Dermis blood vessel endothelial cell (primary cell): ENCODE data around the gene NR1I3. TPM values are rescaled to one million over a fixed set of nuclear protein-coding genes. Genes with fewer than 3 reads are reported as not detected.
"Not testable (repeated sequence)": the region's sequence is repeated elsewhere in the genome, so short reads cannot be mapped to it uniquely, and the experiment has no call there.

Source experiments
- DNase-seq: peaks from one replicate; pipeline ENCODE4 v3.0.0; 2010
- total RNA-seq: library from RNA; depleted of rRNA; stranded (reverse); fragments of >200 nt; gene quantifications from 2 replicates; pipeline ENCODE4 v1.2.3, GENCODE V29; 2014

The NR1I3 gene
- not detected in 2 replicates for total RNA-seq

GRCh38 chr1:161238039-161238473, at the start of gene NR1I3:
NR1I3 (minus strand) TSS chr1:161238203; CDS start chr1:161236565, 1,638 bp downstream.
- DNase-seq: no peak

- DNase-seq: no peak
These were observed 49.6 kb upstream of the NR1I3 start for GRCh38 chr1:161287482-161288054.

DNA sequence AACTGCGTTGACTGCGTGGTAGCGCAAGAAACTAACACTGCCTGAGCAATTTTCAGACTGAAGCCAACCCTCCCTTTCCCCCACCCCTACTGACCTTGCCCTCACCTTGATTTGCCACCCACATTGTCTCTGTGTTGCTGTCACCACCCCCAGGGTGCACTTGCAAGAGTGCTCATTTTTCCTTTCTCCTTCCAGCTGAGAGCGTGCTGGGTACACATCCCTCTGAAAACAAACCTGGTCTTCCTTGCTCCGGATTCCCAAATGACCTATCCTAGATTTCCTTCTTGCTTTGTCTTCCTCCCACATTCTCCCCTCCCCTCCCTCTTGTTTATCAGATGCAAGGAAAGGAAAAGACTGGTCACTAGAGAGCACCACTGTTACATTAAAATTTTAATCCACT, 47.5 kb upstream of the NR1I3 start:
- DNase-seq: no peak

GRCh38 chr1:161285113-161285512, 47.1 kb upstream of the NR1I3 start:
- no peak for DNase-seq

GRCh38 chr1:161282991-161283390, 45.0 kb upstream of the NR1I3 start:
- DNase-seq: no peak

- no peak for DNase-seq
These were observed 36.9 kb upstream of the NR1I3 start for GRCh38 chr1:161274874-161275273.

DNA sequence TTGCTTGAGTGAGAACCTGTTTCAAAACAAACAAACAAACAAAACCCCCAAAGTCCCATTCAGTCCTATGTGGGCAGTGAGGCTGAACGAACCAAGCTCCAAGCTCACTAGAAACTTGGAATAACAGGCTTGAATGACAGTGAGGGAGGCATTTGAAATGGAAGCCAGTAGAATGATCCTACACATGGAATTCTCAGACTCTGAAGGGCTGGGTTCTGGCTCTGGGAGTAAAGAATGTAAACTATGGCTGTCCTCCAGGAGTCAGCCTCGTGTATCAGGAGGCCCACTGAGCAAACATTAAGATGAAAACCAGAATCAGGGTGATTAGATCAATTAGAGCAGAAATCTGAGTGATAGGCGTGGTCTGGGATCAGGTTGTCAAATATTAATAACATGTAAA, 35.4 kb upstream of the NR1I3 start:
- DNase-seq: no peak

DNA sequence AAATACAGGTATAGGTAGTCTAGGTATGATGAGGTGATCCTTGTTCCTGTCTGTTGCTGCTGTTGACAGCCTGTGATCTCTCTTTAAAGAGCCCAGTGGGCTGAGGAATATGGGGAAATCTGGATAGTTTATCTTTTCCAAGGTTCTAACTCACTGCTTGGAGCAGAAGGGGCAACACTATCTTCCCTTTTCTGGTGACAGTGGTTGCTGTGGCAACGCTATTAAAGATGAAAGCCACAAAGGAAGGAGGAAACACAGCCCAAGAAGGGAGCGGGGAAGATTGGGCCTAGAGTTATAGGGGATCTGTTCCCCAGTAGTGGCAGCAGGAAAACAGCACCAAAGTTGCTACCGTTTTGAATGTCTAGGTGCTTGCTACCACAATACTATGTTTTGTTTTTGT, 29.3 kb upstream of the NR1I3 start:
- DNase-seq: no peak

DNA sequence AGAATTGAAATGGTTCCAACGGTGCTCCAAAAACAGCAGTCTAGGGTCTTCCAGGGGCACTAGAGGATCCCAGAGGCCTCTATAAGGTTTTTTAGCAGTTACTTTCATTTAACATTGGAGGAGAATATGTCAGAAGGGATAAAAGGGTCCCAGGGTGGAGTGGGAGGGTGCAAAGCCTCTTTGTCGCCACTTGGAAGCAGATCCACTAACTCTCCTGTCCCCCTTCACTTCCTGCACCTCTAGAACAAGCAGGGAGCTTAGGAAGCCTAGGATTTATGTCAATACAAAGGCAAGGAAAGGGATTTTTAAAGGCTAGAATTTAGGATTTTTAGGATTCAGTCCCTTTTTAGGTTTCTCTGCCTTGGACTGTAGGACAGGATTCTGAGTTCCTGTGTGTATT, 28.8 kb upstream of the NR1I3 start:
- no peak for DNase-seq

GRCh38 chr1:161266202-161266601, 28.2 kb upstream of the NR1I3 start:
- DNase-seq: no peak

DNA sequence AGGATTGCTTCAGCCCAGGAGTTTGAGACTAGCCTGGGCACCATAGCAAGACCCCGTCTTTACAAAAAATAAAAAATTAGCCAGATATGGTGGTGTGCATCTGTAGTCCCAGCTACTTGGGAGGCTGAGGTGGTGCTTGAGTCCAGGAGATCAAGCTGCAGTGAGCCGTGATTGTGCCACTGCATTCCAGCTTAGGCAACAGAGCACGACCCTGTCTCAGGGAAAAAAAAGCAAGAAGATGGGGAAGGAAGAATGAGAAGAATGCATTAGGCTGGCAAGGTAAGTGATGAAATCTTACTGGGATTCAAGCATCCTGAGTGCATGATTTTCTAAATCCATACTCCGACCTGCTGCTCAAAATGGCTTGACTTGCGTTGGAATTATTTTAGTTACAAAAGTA, 27.3 kb upstream of the NR1I3 start:
- no peak for DNase-seq

- DNase-seq: no peak
These were observed 23.5 kb upstream of the NR1I3 start for GRCh38 chr1:161261261-161262235.

DNA sequence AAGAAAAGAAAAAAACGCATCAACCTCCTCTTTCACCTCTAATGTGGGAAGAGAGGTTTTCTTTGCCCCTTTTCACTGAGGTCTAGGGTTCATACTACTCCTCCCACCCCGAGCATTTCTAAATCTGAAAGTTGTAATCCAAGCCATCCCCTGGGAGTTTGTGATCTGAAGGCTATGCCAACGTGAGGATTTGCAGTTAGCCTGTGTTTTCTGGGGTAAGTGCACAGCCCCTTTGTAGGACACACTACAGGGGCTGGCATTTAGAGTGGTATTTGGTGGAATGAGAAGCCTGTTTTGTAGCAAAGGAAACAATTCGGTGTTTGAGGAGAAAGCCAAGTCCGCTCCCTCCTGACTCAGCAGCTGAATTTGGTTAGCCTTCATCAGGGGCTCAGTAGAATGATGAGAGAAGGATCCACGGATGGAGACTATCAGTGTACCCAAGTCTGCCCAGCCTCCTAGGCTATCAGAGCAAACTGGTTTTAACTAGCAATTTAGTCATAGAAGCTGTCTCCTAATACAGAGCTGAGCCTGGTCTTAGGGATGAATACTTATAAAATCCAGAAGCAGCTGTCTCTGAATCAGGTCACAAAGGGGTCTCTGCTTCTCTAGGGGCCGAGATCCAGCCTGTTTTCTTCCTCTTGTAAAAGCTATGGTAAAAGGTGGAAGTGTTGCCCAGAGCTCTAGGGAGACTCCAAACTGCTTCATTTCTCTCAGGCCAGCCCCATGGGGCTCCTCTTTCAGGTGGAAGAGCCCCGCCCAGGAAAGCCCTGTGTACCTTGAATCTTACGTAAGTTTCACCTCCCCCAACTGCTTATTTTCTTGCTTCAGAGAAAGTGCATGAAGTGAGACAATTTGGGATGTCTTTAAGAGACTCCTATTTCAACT, 22.6 kb upstream of the NR1I3 start:
- no peak for DNase-seq

- DNase-seq: no peak
These were observed 21.8 kb upstream of the NR1I3 start for GRCh38 chr1:161259765-161260164.

DNA sequence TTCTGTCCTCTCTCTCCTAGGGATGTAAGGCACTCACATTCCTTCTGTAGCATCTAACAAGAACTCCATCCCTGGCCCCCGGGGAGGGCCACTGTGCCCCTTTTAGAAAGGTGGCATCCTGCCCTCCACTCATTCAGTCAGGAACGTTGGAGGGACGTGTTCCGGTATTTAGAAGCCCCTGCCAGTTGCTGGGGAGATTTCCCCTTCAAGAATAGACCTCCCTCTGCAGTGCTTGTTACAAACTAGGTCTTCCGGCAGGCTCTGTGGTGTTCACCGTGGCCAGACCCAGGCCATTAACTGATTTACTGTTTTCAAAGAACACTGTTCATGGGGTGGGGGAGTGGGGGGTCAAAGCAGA, 21.3 kb upstream of the NR1I3 start:
- DNase-seq: no peak

- DNase-seq: peak; percentile 62
These were observed 20.7 kb upstream of the NR1I3 start, which contains the start of gene PCP4L1 for GRCh38 chr1:161258439-161259344. PCP4L1 (plus strand) TSS chr1:161258745; CDS start chr1:161258975, 230 bp downstream.

DNA sequence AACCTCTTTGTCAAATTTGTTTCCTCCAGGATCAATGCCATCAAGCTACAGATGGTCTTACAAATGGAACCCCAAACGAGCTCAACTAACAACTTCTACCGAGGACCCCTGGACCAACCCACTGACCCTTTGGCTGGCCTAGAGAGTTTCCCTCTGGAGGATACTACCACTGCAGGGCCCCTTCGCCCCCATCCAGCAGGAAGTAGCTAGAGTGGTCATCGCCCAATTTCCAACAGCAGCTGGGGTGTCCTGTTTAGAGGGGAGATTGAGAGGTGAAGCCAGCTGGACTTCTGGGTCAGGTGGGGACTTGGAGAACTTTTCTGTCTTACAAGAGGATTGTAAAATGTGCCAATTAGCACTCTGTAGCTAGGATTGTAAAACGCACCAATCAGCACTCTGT, 19.1 kb upstream of the NR1I3 start:
- DNase-seq: not testable (repeated sequence)

DNA sequence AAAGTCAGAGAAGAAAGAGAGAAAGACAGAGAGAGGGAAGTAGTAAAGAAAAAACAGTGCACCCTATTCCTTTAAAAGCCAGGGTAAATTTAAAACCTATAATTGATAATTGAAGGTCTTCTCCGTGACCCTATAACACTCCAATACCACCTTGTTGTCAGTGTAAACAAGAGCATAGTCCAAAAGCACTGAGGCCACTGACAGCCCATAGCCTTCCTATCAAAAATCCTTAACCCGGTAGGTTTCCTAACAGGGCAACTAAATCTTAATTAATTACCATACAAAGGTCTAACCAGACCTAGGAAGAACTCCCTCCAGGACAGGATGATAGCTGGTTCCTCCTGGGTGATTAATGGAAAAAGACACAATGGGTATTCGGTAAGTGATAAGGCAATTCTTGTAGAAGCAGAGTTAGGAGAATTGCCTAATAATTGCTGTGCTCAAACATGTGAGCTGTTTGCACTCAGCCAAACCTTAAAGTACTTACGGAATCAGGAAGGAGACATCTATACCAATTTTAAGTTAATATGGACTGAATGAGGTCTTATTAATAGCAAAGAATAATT, 18.0 kb upstream of the NR1I3 start:
- not testable (repeated sequence) for DNase-seq

- not testable (repeated sequence) for DNase-seq
These were observed 17.3 kb upstream of the NR1I3 start for GRCh38 chr1:161255302-161255701.

DNA sequence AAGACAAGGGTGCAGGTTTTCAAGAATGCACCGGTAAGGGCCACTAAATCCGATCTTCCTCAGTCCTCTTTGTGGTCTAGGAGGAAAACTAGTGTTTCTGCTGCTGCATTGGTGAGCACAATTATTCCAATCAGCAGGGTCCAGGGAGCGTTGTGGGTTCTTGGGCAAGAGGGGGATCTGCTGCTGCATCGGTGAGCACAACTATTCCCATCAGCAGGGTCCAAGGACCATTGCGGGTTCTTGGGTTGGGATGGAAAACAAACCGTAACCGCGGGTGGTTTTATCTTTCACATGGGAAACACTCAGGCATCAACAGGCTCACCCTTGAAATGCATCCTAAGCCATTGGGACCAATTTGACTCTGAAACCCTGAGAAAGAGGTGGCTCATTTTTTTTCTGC, 13.6 kb upstream of the NR1I3 start:
- DNase-seq: no peak

- no peak for DNase-seq
These were observed 12.8 kb upstream of the NR1I3 start for GRCh38 chr1:161250829-161251228.
